Stimulated activated memory B cell treated with anti-CD40 and anti-IgM and Interleukin-4, amounts not matched to agents 10 μg/mL and 1 μg/mL and 100 μg/mL, for 72 hours (primary cell): ENCODE results near the gene CIDEA.
"Not testable (repeated sequence)": the region's sequence is repeated elsewhere in the genome, so short reads cannot be mapped to it uniquely, and the experiment has no call there.

Experiments used
- ATAC-seq: fragments of 150-1000 bp; cut with Tn5 transposase; 2 replicates; pipeline ENCODE4 v1.10.0; 2021
- H3K27ac Mint-ChIP-seq: one replicate; pipeline ENCODE4 v1.8.0; 2022; ENCODE audit warnings: mild to moderate bottlenecking, mixed read lengths
- H3K27me3 Mint-ChIP-seq: one replicate; pipeline ENCODE4 v1.8.0; 2022; ENCODE audit warnings: mixed read lengths
- H3K36me3 Mint-ChIP-seq: one replicate; pipeline ENCODE4 v1.8.0; 2022; ENCODE audit warnings: mixed read lengths
- H3K4me1 Mint-ChIP-seq: one replicate; pipeline ENCODE4 v1.8.0; 2022; ENCODE audit warnings: mixed read lengths
- H3K4me3 Mint-ChIP-seq: one replicate; pipeline ENCODE4 v1.8.0; 2022; ENCODE audit warnings: mild to moderate bottlenecking, moderate library complexity, mixed read lengths
- H3K9me3 Mint-ChIP-seq: one replicate; pipeline ENCODE4 v1.8.0; 2022; ENCODE audit warnings: mixed read lengths

The CIDEA gene

DNA sequence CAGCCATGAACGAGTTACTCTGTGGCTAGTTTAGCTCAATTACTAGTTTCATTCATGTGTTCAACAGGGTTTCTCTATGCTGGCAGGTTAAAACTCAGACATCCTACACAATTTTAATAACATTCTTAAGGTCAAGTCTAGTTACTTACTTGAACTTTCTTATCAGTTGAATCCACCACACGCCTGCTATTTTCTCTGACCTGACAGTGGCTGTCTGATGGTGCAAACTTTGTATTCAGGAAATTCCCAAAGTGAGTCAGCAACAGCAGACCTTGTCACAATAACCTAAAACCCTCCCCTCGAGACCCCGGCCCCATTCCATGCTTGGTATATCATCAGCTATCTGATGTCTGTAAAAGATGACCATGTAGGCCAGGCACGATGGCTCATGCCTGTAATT is 20.8 kb upstream of the CIDEA start:
- no peaks in the 10 kb centered on the region for H3K4me1 Mint-ChIP-seq
- ATAC-seq = no peak
- H3K36me3 Mint-ChIP-seq = no peaks in the 10 kb centered on the region
- no peak overlapping the region for H3K4me3 Mint-ChIP-seq
- no peak overlapping the region for H3K27ac Mint-ChIP-seq
- peaks cover 57% of the 10 kb centered on the region for H3K27me3 Mint-ChIP-seq
- no peaks in the 10 kb centered on the region for H3K9me3 Mint-ChIP-seq

- ATAC-seq = no peak
- no peaks in the 10 kb centered on the region for H3K4me1 Mint-ChIP-seq
- no peaks in the 10 kb centered on the region for H3K9me3 Mint-ChIP-seq
- H3K27ac Mint-ChIP-seq = no peak overlapping the region
- H3K4me3 Mint-ChIP-seq = no peak overlapping the region
- H3K36me3 Mint-ChIP-seq = no peaks in the 10 kb centered on the region
- H3K27me3 Mint-ChIP-seq = peaks cover 57% of the 10 kb centered on the region
Measured at GRCh38 chr18:12234451-12235190, 19.5 kb upstream of the CIDEA start.

DNA sequence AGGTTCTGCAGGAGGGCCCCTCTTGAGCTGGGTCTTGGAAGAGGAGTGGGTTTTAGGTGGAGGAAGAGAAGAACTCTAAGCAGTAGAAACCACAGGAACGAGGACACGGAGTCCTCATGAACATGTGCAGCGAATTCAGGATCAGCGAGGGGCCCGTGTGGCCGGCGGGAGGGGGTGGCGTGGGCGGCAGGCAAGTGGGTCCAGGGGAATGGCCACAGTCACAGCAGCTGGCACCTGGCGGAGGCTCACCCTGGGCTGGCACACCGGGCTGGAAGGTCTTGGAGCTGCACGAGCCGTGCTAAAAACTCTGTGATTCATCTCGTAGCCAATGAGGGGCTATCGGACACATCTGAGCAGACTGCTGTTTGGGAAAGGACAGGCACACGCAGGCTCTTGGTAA is 18.0 kb upstream of the CIDEA start:
- H3K4me3 Mint-ChIP-seq = no peak overlapping the region
- H3K9me3 Mint-ChIP-seq = no peaks in the 10 kb centered on the region
- peaks cover 47% of the 10 kb centered on the region for H3K27me3 Mint-ChIP-seq
- ATAC-seq = no peak
- H3K36me3 Mint-ChIP-seq = no peaks in the 10 kb centered on the region
- H3K4me1 Mint-ChIP-seq = no peaks in the 10 kb centered on the region
- no peak overlapping the region for H3K27ac Mint-ChIP-seq

- Mint-ChIP-seq H3K4me1 (no peaks in the 10 kb centered on the region), H3K27ac (no peak overlapping the region), H3K27me3 (peaks cover 47% of the 10 kb centered on the region), H3K9me3 (no peaks in the 10 kb centered on the region), H3K4me3 (peak overlapping the region; percentile 33), H3K36me3 (no peaks in the 10 kb centered on the region)
- ATAC-seq = peak; percentile 88
Measured at GRCh38 chr18:12236934-12237832, 17.0 kb upstream of the CIDEA start.

GRCh38 chr18:12238826-12239225 is 15.3 kb upstream of the CIDEA start:
- ATAC-seq = no peak
- Mint-ChIP-seq H3K27me3 (peaks cover 62% of the 10 kb centered on the region), H3K36me3 (no peaks in the 10 kb centered on the region)

DNA sequence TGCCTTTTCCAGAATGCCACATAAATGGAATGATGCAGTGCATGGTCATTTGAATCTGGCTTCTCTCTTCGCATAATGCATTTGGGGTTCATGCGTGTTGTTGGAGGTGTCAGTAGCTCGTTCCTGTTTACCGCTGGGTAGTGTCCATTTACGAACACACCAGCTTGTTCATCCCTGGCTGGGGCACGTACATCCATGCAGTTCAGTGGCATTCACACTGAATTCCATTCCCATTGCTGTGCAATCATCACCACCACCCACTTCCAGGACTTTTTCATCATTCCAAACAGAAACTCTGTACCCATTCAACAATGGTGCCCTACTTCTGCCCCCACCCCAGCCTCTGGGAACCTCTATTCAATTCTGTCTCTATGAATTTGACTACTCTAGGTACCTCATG is 14.7 kb upstream of the CIDEA start:
- H3K27ac Mint-ChIP-seq = no peak overlapping the region
- H3K36me3 Mint-ChIP-seq = no peaks in the 10 kb centered on the region
- no peaks in the 10 kb centered on the region for H3K4me1 Mint-ChIP-seq
- peaks cover 61% of the 10 kb centered on the region for H3K27me3 Mint-ChIP-seq
- ATAC-seq = no peak
- no peaks in the 10 kb centered on the region for H3K9me3 Mint-ChIP-seq
- no peak overlapping the region for H3K4me3 Mint-ChIP-seq

More at GRCh38 chr18:12238826-12239225, 15.3 kb upstream of the CIDEA start:
- H3K9me3 Mint-ChIP-seq = no peaks in the 10 kb centered on the region
- H3K4me1 Mint-ChIP-seq = no peaks in the 10 kb centered on the region
- no peak overlapping the region for H3K27ac Mint-ChIP-seq
- no peak overlapping the region for H3K4me3 Mint-ChIP-seq

- H3K27ac Mint-ChIP-seq = no peak overlapping the region
- H3K9me3 Mint-ChIP-seq = no peaks in the 10 kb centered on the region
- ATAC-seq = no peak
- no peaks in the 10 kb centered on the region for H3K36me3 Mint-ChIP-seq
- H3K4me1 Mint-ChIP-seq = no peaks in the 10 kb centered on the region
- no peak overlapping the region for H3K4me3 Mint-ChIP-seq
- H3K27me3 Mint-ChIP-seq = peaks cover 62% of the 10 kb centered on the region
Measured at GRCh38 chr18:12242658-12243260, 11.4 kb upstream of the CIDEA start.

- H3K4me1 Mint-ChIP-seq, ATAC-seq, H3K27ac Mint-ChIP-seq: not testable (repeated sequence)
Measured at GRCh38 chr18:12243272-12243671, 10.9 kb upstream of the CIDEA start.

GRCh38 chr18:12245793-12246135 is 8.4 kb upstream of the CIDEA start:
- Mint-ChIP-seq H3K4me1 (no peaks in the 10 kb centered on the region), H3K4me3 (no peak overlapping the region), H3K27ac (no peak overlapping the region), H3K36me3 (no peaks in the 10 kb centered on the region), H3K9me3 (no peaks in the 10 kb centered on the region), H3K27me3 (peaks cover 88% of the 10 kb centered on the region)
- no peak for ATAC-seq

More at GRCh38 chr18:12243272-12243671, 10.9 kb upstream of the CIDEA start:
- H3K4me3 Mint-ChIP-seq, H3K36me3 Mint-ChIP-seq, H3K9me3 Mint-ChIP-seq: not testable (repeated sequence)
- peaks cover 65% of the 10 kb centered on the region for H3K27me3 Mint-ChIP-seq

DNA sequence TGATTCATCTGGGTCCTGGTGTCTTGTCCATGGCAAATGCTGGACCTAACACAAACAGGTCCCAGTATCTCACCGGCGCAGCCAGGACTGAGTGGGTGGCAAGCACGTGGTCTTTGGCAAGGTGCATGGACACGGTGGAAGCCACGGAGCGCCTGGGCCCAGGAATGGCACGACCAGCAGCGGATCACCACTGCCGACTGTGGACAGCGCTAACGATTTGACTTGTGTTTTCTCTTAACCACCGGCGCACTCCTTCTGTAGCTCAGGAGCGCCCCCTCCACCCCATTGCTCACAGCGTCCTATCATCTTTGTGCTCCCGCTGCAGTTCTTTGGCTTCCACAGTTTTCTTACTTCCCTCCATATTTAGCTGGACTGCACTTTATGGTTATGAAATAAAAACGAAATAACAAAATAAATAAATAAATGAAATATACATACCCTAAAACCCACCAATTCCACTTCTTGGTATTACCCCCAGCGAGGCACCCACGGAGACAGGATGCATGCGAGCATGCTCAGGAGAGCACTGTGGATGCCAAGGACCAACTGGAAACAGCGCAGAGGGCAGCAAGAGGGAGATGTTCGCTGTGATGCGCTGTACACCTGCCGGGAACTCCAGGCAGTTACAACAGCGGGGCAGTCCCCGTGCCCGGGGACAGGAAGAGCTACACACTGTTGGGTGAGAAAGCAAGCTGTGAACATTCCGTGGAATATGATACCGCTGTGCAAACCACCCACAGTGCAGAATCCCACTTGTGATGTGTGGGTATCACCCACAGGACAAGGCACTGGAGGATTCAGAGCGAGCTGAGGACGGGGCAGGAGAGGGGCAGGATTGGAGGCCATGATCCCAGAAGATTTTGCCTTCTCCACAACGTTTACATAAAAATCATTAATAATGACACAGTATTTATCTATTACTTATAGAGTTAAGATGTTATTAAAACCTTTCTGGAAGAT is 7.0 kb upstream of the CIDEA start:
- Mint-ChIP-seq H3K4me1 (no peaks in the 10 kb centered on the region), H3K9me3 (no peaks in the 10 kb centered on the region), H3K36me3 (no peaks in the 10 kb centered on the region), H3K27me3 (peaks cover 88% of the 10 kb centered on the region), H3K4me3 (no peak overlapping the region), H3K27ac (no peak overlapping the region)
- no peak for ATAC-seq

DNA sequence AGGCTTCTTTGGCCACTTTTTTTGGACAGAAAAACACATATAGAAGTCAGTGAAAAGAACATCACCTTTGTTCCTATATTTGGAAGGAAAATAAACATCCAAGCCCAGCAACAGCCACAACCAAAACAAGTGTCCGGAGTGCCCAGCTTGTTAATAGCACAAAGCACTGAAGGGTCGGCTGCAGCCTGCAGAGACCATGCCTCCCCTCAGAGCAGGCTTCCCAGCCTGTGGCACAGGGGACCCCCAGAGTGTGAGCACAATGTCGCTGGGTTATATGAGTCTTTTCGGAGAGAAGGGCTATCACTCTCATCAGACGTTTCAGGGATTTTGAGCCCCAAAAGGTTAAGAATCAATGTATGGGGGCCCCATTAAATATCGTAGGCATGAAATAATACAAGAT is 6.2 kb upstream of the CIDEA start:
- no peaks in the 10 kb centered on the region for H3K9me3 Mint-ChIP-seq
- no peaks in the 10 kb centered on the region for H3K4me1 Mint-ChIP-seq
- H3K4me3 Mint-ChIP-seq = no peak overlapping the region
- ATAC-seq = no peak
- no peak overlapping the region for H3K27ac Mint-ChIP-seq
- peaks cover 88% of the 10 kb centered on the region for H3K27me3 Mint-ChIP-seq
- H3K36me3 Mint-ChIP-seq = no peaks in the 10 kb centered on the region

GRCh38 chr18:12248926-12249720 is 5.0 kb upstream of the CIDEA start:
- peaks cover 90% of the 10 kb centered on the region for H3K27me3 Mint-ChIP-seq
- no peak overlapping the region for H3K27ac Mint-ChIP-seq
- no peaks in the 10 kb centered on the region for H3K36me3 Mint-ChIP-seq
- no peak overlapping the region for H3K4me3 Mint-ChIP-seq
- peaks cover 5% of the 10 kb centered on the region for H3K4me1 Mint-ChIP-seq
- H3K9me3 Mint-ChIP-seq = no peaks in the 10 kb centered on the region
- ATAC-seq = no peak

GRCh38 chr18:12251311-12251710 is 2.9 kb upstream of the CIDEA start:
- Mint-ChIP-seq H3K36me3 (no peaks in the 10 kb centered on the region), H3K4me1 (peaks cover 5% of the 10 kb centered on the region), H3K4me3 (no peak overlapping the region), H3K27me3 (peaks cover 94% of the 10 kb centered on the region), H3K9me3 (no peaks in the 10 kb centered on the region), H3K27ac (no peak overlapping the region)
- no peak for ATAC-seq

GRCh38 chr18:12252061-12252460 is 2.1 kb upstream of the CIDEA start:
- Mint-ChIP-seq H3K27ac (no peak overlapping the region), H3K4me3 (no peak overlapping the region), H3K9me3 (no peaks in the 10 kb centered on the region), H3K36me3 (no peaks in the 10 kb centered on the region), H3K4me1 (peaks cover 5% of the 10 kb centered on the region), H3K27me3 (peaks cover 87% of the 10 kb centered on the region)
- no peak for ATAC-seq
